H1 (cell line): Measurements from ENCODE around the gene AMOTL2. TPM values are rescaled to one million over a fixed set of nuclear protein-coding genes. Genes with fewer than 3 reads are reported as not detected.

Experiments
- CTCF ChIA-PET: fragments of 300-600 bp; sonication (Branson Sonifier 250); formaldehyde crosslinking; loops from one replicate; lab custom pipeline; 2021; ENCODE audit not compliant: partially characterized antibody; lab: Charles Lee
- POLR2A ChIA-PET: fragments of 300-600 bp; sonication (Branson Sonifier 250); formaldehyde crosslinking; loops from one replicate; lab custom pipeline; 2021; ENCODE audit warnings: inconsistent platforms; ENCODE audit not compliant: partially characterized antibody; lab: Charles Lee
- DNase-seq, 2 experiments: peaks; one replicate each; pipeline versions ENCODE4 v3.0.0 to v3.0.0-alpha.2; 2010 to 2022; ENCODE audit warnings: low spot score in 2 of 2, low read depth in 1 of 2, mixed read lengths in 1 of 2
- FAIRE-seq: peaks from 2 replicates; lab custom pipeline; 2011; peaks lifted over from hg19 to GRCh38; lab: Jason Lieb, UNC
- H2AFZ ChIP-seq: 2 replicates; pipeline ENCODE4 v1.8.1; 2012; ENCODE audit warnings: low read length, inconsistent platforms
- H2AK5ac ChIP-seq: 2 replicates; pipeline ENCODE4 v1.6.1; 2013; ENCODE audit warnings: low read depth, low read length
- H2BK120ac ChIP-seq: replicated peaks from 2 replicates; pipeline ENCODE3; 2013; ENCODE audit warnings: low read depth, low read length, inconsistent platforms
- H2BK12ac ChIP-seq: 2 replicates; pipeline ENCODE4 v1.6.1; 2013; ENCODE audit warnings: low read depth, low read length
- H2BK15ac ChIP-seq: 2 replicates; pipeline ENCODE4 v1.6.1; 2013; ENCODE audit warnings: low read length
- H2BK20ac ChIP-seq: 2 replicates; pipeline ENCODE4 v1.6.1; 2013; ENCODE audit warnings: low read length
- H2BK5ac ChIP-seq: 2 replicates; pipeline ENCODE4 v1.6.1; 2013; ENCODE audit warnings: low read depth, low read length
- H3K14ac ChIP-seq: 2 replicates; pipeline ENCODE4 v1.6.1; 2013; ENCODE audit warnings: inconsistent platforms; ENCODE audit not compliant: insufficient read length
- H3K18ac ChIP-seq: 2 replicates; pipeline ENCODE4 v1.6.1; 2013; ENCODE audit warnings: low read length; ENCODE audit errors: extremely low read depth
- H3K23ac ChIP-seq: 2 replicates; pipeline ENCODE4 v1.6.1; 2013; ENCODE audit warnings: inconsistent platforms; ENCODE audit not compliant: insufficient read length
- H3K23me2 ChIP-seq: 2 replicates; pipeline ENCODE4 v1.6.1; 2013; ENCODE audit warnings: low read depth, low read length
- H3K27ac ChIP-seq: 2 replicates; pipeline ENCODE4 v1.6.1; 2011; ENCODE audit warnings: low read depth, low read length, inconsistent platforms
- H3K27me3 ChIP-seq, 4 experiments: replicated peaks in 1 of 4; 1 replicate in 1 of 4; 2 replicates in 3 of 4; pipeline versions ENCODE4 v1.6.1 to v1.8.1; 2011 to 2013; ENCODE audit warnings: low read length in 3 of 4, mild to moderate bottlenecking in 3 of 4, inconsistent platforms in 2 of 4, mixed read lengths in 2 of 4, moderate library complexity in 1 of 4; ENCODE audit not compliant: control insufficient read depth in 3 of 4, insufficient read depth in 3 of 4; ENCODE audit errors: extremely low read depth in 1 of 4
- H3K36me3 ChIP-seq, 4 experiments: 2 replicates each; pipeline versions ENCODE4 v1.6.1 to v1.8.1; 2011 to 2013; ENCODE audit warnings: mild to moderate bottlenecking in 4 of 4, low read length in 3 of 4, moderate library complexity in 2 of 4, control low read depth in 1 of 4, inconsistent platforms in 1 of 4; ENCODE audit not compliant: insufficient read depth in 4 of 4, control insufficient read depth in 2 of 4
- H3K4ac ChIP-seq: replicated peaks from 2 replicates; pipeline ENCODE3; 2013; ENCODE audit warnings: low read length, low read depth, mixed read lengths, inconsistent platforms; ENCODE audit not compliant: insufficient read length
- H3K4me1 ChIP-seq, 4 experiments: replicated peaks in 1 of 4; 1 replicate in 1 of 4; 2 replicates in 3 of 4; pipeline versions ENCODE4 v1.6.1 to v1.8.1; 2011 to 2013; ENCODE audit warnings: low read length in 3 of 4, inconsistent platforms in 2 of 4, mixed read lengths in 1 of 4; ENCODE audit not compliant: insufficient read depth in 4 of 4, control insufficient read depth in 3 of 4
- H3K4me2 ChIP-seq, 2 experiments: 2 replicates each; pipeline versions ENCODE4 v1.6.1 to v1.8.1; 2011 to 2013; ENCODE audit warnings: low read depth in 2 of 2, low read length in 2 of 2, control low read depth in 1 of 2, inconsistent platforms in 1 of 2, mild to moderate bottlenecking in 1 of 2; ENCODE audit not compliant: insufficient read depth in 1 of 2
- H3K4me3 ChIP-seq, 4 experiments: fragments of 200-600, 300-600 bp in 1 of 4; sonication (generic), shearing (Covaris generic), sonication (Bioruptor Twin) in 1 of 4; 2 replicates each; pipeline versions ENCODE4 v1.5.1 to v1.8.1; 2011 to 2016; ENCODE audit warnings: low read length in 4 of 4, low read depth in 3 of 4, control low read depth in 2 of 4, inconsistent platforms in 2 of 4, mild to moderate bottlenecking in 2 of 4, mixed read lengths in 1 of 4, moderate library complexity in 1 of 4; ENCODE audit not compliant: insufficient read depth in 2 of 4; ENCODE audit errors: extremely low read depth in 1 of 4
- H3K56ac ChIP-seq: replicated peaks from 2 replicates; pipeline ENCODE3; 2013; ENCODE audit warnings: low read depth, mild to moderate bottlenecking, mixed read lengths, low read length, inconsistent platforms; ENCODE audit not compliant: insufficient read length
- H3K79me1 ChIP-seq: 2 replicates; pipeline ENCODE4 v1.6.1; 2013; ENCODE audit warnings: low read depth, low read length, control low read depth
- H3K79me2 ChIP-seq, 2 experiments: 2 replicates each; pipeline versions ENCODE4 v1.6.1 to v1.8.1; 2012 to 2013; ENCODE audit warnings: low read length in 2 of 2, mild to moderate bottlenecking in 2 of 2, inconsistent platforms in 1 of 2; ENCODE audit not compliant: insufficient read depth in 2 of 2, control insufficient read depth in 1 of 2
- H3K9ac ChIP-seq, 4 experiments: replicated peaks in 1 of 4; 1 replicate in 1 of 4; 2 replicates in 3 of 4; pipeline versions ENCODE4 v1.6.1 to v1.8.1; 2011 to 2013; ENCODE audit warnings: low read depth in 3 of 4, low read length in 3 of 4, control low read depth in 2 of 4, mild to moderate bottlenecking in 2 of 4, moderate library complexity in 2 of 4, inconsistent platforms in 1 of 4; ENCODE audit errors: extremely low read depth in 1 of 4
- H3K9me3 ChIP-seq, 2 experiments: 2 replicates each; pipeline versions ENCODE4 v1.6.1 to v1.8.1; 2012 to 2013; ENCODE audit warnings: mild to moderate bottlenecking in 2 of 2, moderate library complexity in 2 of 2, control low read depth in 1 of 2, inconsistent platforms in 1 of 2, low read depth in 1 of 2, low read length in 1 of 2, mixed read lengths in 1 of 2; ENCODE audit not compliant: insufficient read depth in 2 of 2
- H4K20me1 ChIP-seq, 2 experiments: replicated peaks in 1 of 2; 2 replicates each; pipeline versions ENCODE3 to v1.8.1; 2011 to 2013; ENCODE audit warnings: inconsistent platforms in 2 of 2, low read length in 2 of 2, mild to moderate bottlenecking in 1 of 2; ENCODE audit not compliant: insufficient read depth in 2 of 2, control insufficient read depth in 1 of 2
- H4K5ac ChIP-seq: 2 replicates; pipeline ENCODE4 v1.6.1; 2013; ENCODE audit warnings: low read length, low read depth, mixed read lengths, inconsistent platforms; ENCODE audit not compliant: insufficient read length
- H4K8ac ChIP-seq: 2 replicates; pipeline ENCODE4 v1.8.0; 2013; ENCODE audit warnings: mild to moderate bottlenecking, moderate library complexity, low read length, inconsistent platforms; ENCODE audit not compliant: insufficient read depth; ENCODE audit errors: extremely low read depth
- H4K91ac ChIP-seq: replicated peaks from 2 replicates; pipeline ENCODE3; 2013; ENCODE audit warnings: low read length, mixed read lengths, inconsistent platforms; ENCODE audit not compliant: insufficient read length
- EGR1 ChIP-seq: IDR thresholded peaks from 2 replicates; pipeline ENCODE4 v1.6.1; 2011; ENCODE audit warnings: low read depth, low read length, borderline replicate concordance
- HDAC2 ChIP-seq, 2 experiments: fragments of 300-600 bp in 1 of 2; sonication (generic) in 1 of 2; IDR thresholded peaks; 2 replicates each; pipeline ENCODE4 v1.6.1; 2011 to 2012; ENCODE audit warnings: low read depth in 2 of 2, low read length in 2 of 2, mild to moderate bottlenecking in 2 of 2, moderate library complexity in 2 of 2, borderline replicate concordance in 1 of 2, inconsistent platforms in 1 of 2
- PHF8 ChIP-seq: fragments of 200-600 bp; sonication (generic); conservative IDR thresholded peaks from 2 replicates; pipeline ENCODE4 v1.7.1; 2012; ENCODE audit warnings: low read depth, mild to moderate bottlenecking, inconsistent platforms, low read length, moderate library complexity
- WGBS, 2 experiments: shearing (Covaris generic) in 1 of 2; methylation state at CpG; one replicate each; pipeline versions ENCODE4 v1.1.6 to v1.1.7; 2013 to 2015; ENCODE audit warnings: low lambda C conversion rate in 2 of 2, mixed read lengths in 2 of 2, inconsistent platforms in 1 of 2, low coverage in 1 of 2, missing lambda C conversion rate in 1 of 2; ENCODE audit not compliant: insufficient replicate concordance in 2 of 2, insufficient coverage in 1 of 2, insufficient read length in 1 of 2; ENCODE audit errors: extremely low coverage in 1 of 2, missing lambda C conversion rate in 1 of 2; 5-methylcytosine and 5-hydroxymethylcytosine counted together
- polyA plus RNA-seq, 7 experiments: library from polyadenylated mRNA; depleted of rRNA in 3 of 7; stranded (reverse) in 5 of 7; unstranded in 2 of 7; fragments of >200 nt in 5 of 7; fragments of 200-250 nt in 2 of 7; gene quantifications; 1 replicate in 5 of 7; 2 replicates in 1 of 7; 4 replicates in 1 of 7; pipeline versions ENCODE4 v1.2.1 to v1.2.3, GENCODE V29; 2011 to 2013; ENCODE audit warnings: missing spikeins in 2 of 7, mixed read lengths in 2 of 7
- total RNA-seq: library from RNA; stranded (reverse); fragmentation: NEBNext Ultra II Directional; extraction: Animal tissue kit (Norgen Biotek cat#: 25700); gene quantifications from 2 replicates; pipeline ENCODE4 v1.2.1, GENCODE V29; 2021

Gene AMOTL2
- total and polyA plus RNA-seq, 2 of the 8 experiments (the other 6 are each of a cell fraction or from before 2014, with no cell fraction given), result 19.0 to 63.7 TPM

DNA sequence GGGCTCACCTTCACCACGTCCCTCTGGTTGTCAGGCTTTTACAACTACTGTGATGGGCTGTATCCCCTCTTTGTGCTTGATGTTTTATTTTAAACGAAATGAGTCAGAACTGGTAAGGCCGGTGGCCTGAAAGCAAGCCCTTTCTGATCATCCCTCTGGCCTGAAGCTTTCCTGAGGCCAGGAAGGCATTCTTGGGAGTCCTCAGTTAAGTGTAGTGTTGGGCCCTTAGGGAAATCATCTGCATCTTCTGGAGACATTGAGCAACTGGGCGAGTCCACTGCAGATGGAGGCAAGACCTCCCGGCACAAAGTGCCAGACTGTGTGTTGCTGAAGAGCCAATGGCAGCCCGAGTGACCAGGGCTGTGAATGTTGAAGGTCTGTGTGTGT lies 33.0 kb upstream of the AMOTL2 start:
- Histone ChIP-seq H2BK20ac (peak overlapping the region; percentile 91), H2AK5ac (peak overlapping the region; percentile 25; the same call in 1 of the 2 replicates), H2BK15ac (peak overlapping the region; percentile 53; the same call in 1 of the 2 replicates), H3K79me2 (no peaks in the 10 kb centered on the region), H4K91ac (peak overlapping the region; percentile 28), H3K23me2 (peaks cover 11% of the 10 kb centered on the region), H4K20me1 (no peaks in the 10 kb centered on the region), H3K18ac (peak overlapping the region; percentile 85), H2AFZ (no peak overlapping the region), H3K23ac (no peak overlapping the region), H3K9me3 (peaks cover 7% of the 10 kb centered on the region in 2 experiments), H3K4me3 (peak overlapping the region; percentile 37 to 63 (median 50)), H3K4me2 (peak overlapping the region; percentile 82 to 87), H3K36me3 (no peaks in the 10 kb centered on the region), H2BK12ac (peak overlapping the region; percentile 97), H3K4ac (no peak overlapping the region), H3K9ac (peak overlapping the region in 3 of 4 experiments; percentile 18 to 48 (median 35); a peak in 3 of 7 replicates), H3K56ac (no peak overlapping the region), H3K27ac (no peak overlapping the region), H3K4me1 (peaks cover 9 to 20% (median 17%) of the 10 kb centered on the region in 4 experiments), H2BK5ac (peak overlapping the region; percentile 67; the same call in 1 of the 2 replicates), H2BK120ac (peak overlapping the region; percentile 28), H3K14ac (no peak overlapping the region), H3K27me3 (peaks cover 29 to 50% (median 45%) of the 10 kb centered on the region in 4 experiments), H4K8ac (peak overlapping the region; percentile 91), H3K79me1 (no peaks in the 10 kb centered on the region), H4K5ac (no peak overlapping the region)
- ChIA-PET CTCF (interaction anchor here (0.8 to 1.0 kb wide), 4 partner anchors 16 to 42 kb away, joined by 3 to 4 read pairs (median 4); partner anchors contain the start of gene AMOTL2), POLR2A (interaction anchor here (0.7 to 1.9 kb wide), 21 partner anchors 10 to 108 kb away, joined by 3 to 14 read pairs (median 4); partner anchors contain the start of genes AMOTL2, ANAPC13 and CEP63)
- WGBS, 2 experiments, result 10% methylated on average over 6 of the region's 6 CpGs; no CpG with 5 or more reads in 1 of the 2 experiments
- DNase-seq, result no peak
- no peak for FAIRE-seq
- TF ChIP-seq HDAC2 (IDR thresholded peaks at IDR 0.05; ENCODE audit: borderline replicate concordance in 1 of 2, low read depth in 2 of 2, low read length in 2 of 2), result no peak
- no peak for TF ChIP-seq EGR1
- TF ChIP-seq PHF8, result 0 out of 2 replicates have a peak, but pooled peaks have one; percentile 9
